Measurements from ENCODE around the gene SSBP3.

Gene SSBP3

DNA sequence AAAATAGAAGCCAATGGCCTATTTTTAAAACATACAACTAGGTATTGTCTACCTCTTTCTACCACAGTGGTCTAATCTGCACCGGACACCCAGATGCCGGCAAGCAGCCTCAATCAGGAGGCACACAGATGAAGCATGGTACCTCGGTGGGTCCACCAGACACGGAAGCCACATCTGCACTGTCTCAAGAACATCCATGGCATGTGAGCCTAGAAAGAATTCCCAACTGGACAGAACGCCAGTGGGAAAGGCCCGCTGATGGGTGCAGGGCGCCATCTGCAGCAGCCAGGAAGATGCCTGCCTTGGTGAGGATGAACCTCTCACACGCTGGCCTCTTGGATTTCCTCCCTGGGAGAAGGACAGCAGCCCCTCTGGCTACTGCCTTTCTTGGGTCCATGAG, 126.7 kb downstream of the SSBP3 start:
- no peak for DNase-seq

DNA sequence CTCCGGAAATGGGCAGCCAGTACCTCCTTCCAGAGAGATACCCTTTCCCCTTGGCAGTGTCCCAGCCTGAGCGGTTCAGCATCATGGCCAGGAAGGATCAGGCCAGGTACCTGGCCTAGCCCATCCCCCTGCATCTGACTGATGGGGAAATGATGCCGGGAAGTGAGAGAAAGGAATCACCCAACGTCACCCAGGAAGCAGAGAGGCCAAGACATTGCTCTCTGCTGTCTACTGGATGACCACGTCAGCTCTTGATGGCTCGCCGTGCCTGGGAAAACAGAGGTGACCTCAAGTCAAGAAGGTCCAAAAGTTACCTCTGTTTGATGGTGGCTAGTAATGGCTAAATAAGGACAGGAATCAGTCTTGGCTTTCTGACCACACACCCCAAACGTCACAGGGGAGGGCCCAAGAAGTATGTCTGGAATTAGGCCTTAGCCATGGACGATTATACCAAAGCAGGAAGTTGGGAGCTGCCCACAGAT, 127.2 kb downstream of the SSBP3 start:
- no peak for DNase-seq

DNA sequence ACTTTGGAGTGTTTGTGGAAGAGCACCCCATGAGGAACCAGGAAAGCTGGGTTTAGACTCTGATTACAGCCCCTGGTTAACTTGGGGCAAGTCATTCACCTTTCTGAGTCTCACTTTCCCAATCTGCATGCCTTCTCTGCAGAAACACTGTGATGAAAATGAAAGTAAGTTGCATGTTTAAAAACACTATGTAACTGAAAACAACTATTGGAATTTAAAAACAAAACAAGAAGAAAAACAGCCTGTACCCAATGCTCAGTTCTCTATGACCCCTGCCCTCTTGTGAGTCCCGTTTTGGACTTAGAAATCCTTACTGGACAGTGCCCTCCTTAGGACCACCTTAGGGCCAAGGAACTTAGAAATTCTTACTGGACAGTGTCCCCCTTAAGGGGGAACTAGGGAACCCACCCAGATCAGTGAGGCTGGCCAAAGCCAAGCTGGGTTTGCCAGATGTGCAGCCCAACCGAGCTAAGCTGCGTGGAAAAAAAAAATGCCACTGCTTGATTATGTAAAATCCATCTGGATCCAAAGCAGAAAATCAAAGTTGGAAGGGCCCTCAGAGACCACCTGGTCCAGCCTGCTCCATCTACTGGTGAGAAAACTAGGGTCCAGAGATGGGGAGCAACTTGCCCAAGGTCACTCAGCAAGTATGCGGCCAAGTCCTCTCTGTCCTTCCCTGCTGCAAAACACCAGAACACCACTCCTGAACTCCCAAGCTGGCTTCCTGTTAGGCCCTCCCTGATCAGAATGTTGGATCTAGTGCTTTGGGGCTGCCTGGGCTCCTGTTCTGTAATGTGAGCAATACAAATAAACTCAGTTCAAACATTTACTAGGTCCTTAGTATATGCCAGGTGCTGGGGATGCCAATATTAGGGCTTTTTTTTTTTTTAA, 128.5 kb downstream of the SSBP3 start:
- DNase-seq = no peak

DNA sequence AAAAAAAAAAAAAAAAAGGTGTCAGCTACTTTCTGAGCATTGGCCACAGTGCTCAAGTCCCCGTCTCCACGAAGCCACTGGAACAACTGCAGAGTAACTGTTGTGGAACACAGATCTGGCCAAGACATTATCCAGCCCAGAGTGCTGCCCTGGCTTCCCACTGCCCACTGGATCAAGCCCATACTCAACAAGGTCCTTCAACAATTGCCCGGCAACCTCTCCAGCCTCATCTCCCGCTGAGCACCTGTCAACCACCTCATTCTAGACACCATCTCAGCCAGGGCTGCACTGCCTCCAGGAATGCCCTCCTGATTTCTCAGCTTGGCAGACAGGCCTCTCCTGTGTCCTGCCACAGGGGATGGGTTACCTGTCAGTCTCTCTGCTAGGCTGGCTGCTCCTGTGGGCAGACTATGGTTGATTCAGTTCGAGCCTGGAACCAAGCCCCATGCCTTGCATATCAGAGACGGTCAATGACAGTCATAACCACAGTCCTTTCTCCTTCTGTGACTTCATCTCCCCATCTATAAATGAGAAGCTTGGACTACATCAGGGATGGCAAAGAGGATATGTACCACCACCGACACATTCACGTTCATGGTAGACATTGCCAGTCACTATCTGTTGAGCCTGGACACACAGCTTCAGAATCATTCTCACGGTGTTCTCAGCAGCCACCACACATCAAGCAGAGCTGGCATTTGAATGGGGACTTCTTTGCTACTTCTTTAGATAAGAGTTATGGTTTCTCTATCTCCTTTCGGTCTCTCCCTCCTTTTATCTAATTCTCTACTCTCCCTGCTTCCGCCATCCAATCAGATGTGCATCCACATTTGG, 129.4 kb downstream of the SSBP3 start:
- DNase-seq = no peak

DNA sequence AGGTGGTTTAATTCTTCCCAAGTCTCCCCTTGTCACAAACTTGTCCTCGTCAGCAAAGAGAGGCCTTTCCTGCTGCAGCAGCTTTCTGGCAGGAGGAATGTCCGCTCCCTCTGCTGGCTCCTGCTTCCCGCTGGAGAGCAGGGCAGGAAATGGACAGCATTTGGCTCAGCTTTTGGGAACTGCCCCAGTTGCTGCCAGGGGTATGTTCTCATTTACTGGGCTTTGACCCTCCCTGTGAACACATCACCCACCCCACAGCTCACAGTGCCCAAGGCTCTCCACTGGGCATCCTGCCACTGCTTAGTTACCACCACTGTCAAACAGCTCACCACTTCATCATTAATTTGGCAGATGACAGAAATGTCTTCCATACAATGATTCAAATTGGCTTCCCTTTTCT, 130.8 kb downstream of the SSBP3 start:
- no peak for DNase-seq

DNA sequence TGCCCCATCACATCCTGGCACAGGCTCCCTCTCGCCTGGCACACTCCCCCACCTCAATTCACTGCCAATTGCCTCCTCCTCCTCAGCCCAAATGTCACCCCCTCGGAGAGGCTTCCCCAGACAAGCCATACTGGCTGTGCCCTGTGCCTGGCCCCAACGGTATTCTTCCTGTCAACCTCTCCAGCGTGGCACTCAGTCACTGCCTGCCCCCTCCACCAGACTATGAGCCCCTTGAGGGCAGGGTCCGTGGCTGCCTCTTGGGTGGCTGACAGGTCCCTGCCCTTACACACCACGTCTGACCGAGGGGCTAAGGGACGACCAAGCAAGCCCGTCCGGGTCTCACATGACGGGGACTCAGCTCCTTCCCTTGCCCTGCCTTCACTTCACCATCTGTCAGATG, 131.3 kb downstream of the SSBP3 start:
- no peak for DNase-seq

DNA sequence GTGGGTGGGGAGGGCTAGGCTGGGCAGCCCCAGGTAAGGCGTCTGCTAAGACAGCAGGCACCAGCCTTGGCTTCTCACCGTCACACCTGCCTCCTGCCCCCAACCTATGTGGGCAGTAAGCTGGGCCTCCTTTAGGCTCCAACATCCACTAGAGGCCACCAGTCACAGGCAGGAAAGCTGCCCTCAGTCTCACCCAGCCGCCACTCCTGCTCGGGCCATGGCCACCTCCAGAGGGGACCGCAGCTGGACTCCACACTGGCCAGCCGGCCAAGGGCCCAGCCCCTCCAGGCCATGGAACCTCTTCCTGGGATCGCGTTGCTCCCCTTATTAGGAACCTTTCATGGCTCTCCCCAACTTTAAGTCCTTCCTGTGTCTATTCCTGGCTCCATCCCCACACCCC, 131.7 kb downstream of the SSBP3 start:
- no peak for DNase-seq

DNA sequence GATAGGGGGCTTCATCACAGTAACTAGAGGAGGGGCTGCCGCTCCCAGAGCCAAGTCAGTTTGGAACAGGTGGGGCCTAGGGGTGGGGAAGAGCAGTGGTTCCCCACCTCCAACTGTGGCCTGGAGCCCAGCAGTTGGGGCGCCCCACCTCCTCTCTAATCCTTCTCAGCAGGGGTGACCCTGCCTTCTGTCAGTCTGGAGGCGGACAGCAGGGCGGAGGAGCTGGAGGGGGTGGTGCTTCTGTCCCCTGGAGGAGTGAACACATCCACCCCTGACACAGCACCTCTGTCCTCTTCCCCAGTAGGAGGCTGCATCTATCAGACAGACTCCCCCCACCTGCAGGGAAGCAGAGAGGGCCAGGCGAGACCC, 132.4 kb downstream of the SSBP3 start:
- DNase-seq = no peak

DNA sequence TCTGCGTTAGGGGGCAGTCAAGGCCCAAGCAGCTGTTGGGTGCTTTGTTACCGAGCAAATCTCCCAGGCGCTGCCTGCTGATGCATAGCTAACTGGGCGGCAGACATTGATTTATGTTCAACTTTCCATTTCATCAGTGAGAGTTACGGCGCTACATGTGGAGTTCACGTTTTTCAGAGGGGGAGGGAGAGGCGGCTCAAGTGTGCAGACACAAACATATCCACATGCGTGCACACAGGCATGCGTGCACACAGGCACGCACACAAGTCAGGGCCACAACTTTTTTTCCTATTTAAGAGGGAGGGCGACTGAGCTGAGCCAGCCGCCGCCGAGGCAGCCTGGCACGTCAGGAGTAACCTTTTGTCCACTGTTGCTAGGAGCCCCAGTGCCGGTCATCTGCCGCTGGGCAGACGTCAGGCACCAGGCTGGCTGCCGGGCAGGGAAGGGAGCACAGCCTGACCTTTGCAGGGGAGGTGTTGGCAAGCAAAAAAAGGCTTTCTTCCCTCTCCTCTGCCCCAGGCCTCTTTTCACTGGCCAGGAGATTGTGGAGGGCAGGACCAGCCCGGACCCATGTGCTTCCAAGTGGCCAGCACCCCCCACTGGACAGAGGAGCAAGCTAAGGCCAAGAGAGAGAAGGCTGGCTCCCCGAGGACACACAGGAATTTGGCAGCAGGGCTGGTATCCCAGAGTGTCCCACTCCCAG, 133.0 kb downstream of the SSBP3 start:
- peak; percentile 38 to 76 for DNase-seq

DNA sequence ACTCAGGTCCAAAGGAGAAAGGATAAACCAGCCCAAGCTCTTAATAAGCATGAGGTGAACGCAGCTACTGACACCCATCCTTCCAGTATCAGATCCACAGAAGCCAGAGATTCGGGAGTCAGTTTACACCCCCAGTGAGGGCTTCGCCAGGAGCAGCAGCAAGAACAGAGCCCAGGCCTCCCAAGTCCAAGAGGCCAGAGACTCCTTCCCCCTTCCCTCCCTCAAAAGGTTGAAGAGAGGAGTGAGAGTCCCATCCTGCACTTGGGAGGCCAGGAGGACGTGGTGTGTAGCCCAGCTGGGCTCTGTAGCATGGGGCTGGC, 133.5 kb downstream of the SSBP3 start:
- no peak for DNase-seq

DNA sequence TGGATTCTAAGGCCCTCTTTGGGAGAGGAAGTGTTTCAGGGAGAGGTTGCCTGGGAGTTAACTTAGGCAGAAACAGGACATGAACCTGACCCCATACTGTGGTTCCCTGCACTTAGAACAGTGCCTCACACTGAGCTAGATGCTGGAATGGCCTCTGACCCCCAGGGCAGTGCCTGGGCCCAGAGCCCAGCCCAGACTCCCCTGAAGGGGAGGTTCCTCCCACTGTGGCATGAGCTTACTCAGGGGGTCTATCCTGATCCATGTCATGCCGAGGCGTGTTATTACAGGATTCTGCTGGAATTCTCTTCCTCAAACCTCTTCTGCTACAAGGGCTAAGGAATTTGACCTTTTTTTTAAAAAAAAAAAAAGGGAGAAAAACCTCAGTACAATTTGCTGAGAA, 134.1 kb downstream of the SSBP3 start:
- DNase-seq = no peak

DNA sequence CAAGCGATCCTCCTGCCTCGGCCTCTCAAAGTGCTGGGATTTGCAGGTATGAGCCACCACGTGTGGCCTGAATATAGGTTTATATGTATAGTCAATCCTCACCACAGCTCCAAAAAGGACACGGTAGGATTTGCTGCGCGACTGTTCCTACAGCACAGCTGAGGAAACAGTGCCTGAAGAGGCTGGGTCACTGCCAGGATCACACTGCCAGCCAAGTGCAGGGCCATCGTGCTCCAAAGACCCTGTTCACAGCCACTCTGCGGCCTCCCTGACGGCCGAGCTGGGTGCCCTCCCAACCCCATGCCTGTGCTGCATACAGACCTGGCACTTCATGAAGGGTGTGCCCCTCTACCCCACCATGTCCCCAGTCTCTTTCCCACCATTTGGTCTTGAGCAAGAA, 134.9 kb downstream of the SSBP3 start:
- no peak for DNase-seq

DNA sequence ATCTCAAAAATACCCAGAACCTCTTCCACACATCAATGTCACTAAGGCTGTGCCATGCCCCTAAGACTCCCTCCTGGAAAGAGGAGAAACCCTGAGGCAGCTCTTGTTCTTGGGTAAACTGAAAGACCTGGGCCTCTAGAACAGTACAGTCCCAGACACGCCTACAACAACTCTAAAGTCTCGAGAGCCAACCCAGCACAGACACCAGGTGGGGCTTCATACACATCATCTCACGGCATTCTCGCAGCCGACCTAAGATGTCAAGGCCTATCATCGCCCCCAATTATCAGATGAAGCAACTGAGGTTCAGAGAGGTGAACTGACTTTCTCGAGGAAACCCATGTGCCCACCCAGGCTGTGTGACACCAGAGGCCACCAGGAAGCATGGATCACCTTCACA, 135.7 kb downstream of the SSBP3 start:
- DNase-seq = no peak

DNA sequence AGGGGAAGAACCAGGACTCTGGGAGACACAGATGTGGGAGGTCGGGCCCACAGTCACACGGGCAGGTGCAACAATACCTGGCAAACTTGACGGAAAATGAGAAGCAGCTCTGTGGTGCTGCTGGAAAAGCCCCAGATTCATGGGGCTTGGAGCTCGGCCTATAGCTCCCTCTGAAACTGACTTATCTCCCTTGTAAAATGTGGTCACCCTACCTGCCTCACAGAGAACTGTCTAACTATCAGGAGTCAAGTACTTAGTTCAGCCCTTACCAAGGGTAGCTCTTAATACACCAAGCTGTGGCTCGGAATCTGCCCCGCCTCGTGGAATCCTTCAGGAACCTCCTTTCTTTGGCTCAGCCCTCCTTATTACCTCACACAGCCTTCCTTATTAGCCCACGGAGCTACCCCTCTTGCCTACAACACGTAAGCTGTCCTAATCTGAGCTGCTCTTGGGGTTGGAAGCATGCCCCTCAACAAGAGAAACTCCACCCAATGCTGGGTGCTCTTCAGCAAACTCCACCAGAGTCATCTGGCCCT, 137.4 kb downstream of the SSBP3 start:
- no peak for DNase-seq

DNA sequence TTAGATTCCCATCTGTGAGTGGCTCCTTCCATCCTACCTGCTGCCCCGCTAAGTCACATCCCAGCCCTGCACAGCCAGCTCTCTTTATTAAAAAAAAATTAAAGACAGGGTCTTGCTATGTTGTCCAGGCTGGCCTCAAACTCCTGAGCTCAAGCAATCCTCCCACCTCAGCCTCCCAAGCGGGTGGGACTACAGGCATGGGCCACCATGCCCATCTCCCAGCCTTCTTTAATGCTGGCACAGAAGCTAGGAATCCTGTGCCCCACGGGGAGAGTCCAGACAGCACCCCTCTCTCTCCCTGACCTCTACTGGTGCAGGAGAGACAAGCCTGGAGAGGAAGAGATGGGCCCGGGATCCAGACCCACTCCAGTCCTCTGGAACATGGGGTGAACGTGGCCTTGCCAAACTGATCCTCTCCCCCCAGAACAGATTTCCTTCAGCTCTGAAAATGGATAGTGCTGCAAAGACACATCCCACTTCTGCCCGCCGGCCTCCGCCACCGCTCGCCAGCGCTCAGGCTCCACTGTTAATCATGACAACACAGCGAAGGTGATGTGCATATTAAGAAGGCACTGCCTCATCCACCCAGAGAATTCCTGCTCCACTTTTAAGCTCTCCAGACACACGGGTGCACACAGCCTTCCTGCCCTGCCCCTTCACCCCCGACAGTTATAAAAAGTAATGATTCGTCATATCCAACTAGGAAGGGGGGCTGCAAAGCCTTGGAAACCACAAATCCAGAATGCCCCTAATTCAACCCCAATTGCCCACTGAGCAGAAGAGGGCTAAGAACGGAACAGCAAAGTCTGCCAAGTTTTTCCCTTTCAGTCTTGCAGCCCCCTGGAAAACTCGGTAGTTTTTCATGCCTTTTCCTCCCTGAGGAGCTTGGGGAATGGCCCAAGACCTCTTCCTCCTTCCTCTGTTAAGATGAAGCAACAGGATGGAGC, 138.1 kb downstream of the SSBP3 start:
- DNase-seq = no peak

DNA sequence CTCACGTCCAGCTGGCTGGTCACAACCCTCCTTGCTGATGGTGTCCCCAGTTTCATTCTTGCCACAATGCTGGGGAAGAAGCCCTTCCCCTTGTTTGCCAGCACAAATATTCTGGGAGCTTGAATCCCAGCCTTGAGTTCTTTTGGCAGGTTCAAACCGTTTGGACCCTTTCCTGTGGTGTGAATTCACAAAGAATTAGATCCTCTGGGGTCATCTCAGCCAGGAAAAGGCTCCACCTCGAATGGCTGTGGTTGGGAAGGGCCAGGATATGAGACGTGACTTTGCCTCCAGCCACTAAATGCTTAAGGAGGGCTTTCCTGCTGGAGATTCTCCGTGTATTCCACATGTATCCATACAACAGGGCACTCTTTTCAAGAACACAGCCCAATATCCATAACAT, 139.3 kb downstream of the SSBP3 start:
- DNase-seq = no peak

DNA sequence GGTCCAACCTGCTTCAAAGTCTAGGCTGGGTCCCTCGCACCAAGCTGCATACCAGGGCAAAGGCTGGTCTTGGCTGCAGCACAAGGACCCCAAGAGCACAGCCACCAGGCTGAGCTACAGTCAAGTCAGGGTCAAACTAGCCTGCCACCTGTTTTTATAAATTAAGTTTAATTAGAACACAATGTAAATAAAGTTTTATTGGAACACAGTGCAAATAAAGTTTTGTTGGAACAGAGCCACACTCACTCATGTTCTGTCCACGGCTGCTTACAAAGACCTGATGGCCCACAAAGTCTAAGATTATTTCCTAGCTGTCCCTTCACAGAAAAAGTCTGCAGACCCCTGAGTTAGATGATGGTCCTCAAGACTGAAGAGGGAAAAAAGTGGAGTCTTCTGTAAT, 140.0 kb downstream of the SSBP3 start:
- no peak for DNase-seq

DNA sequence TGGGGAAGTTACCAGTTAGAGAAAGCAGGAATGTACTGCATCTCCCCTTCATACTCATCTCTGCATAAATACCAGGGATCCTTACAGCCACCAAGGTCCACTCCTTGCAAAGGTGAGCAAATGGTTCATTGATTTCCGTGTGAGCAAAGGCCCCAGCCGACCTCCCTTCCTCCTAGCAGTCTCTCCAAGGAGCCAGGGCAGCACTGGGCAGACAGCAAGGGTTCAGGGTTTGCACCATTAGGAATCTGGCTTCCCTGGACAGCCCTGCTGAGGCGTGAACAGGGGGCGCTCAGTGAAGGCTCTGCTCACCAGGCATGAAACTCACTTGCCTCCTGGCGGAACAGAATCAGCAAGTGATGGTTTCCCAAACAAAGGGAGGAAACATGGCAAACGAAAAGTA, 140.5 kb downstream of the SSBP3 start:
- no peak for DNase-seq

DNA sequence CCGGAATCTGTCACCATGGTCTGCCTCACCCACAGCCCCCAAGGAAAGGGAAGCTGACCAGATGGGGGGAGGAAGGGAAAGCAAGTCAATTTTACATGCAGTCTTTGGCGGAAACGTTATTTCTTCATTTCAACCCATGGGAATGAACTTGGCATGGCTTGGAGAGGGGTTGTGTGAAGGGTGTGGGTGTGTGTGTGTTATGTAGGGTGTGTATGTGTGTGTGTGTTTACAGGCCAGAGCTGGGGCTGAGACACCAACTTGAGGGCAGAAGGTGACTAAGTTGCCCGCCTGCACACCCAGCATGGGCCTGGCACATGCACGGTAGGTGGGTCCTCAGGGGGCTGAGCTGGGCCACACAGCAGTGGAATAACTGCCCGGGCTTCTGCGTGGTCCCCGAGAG, 141.1 kb downstream of the SSBP3 start:
- no peak for DNase-seq

DNA sequence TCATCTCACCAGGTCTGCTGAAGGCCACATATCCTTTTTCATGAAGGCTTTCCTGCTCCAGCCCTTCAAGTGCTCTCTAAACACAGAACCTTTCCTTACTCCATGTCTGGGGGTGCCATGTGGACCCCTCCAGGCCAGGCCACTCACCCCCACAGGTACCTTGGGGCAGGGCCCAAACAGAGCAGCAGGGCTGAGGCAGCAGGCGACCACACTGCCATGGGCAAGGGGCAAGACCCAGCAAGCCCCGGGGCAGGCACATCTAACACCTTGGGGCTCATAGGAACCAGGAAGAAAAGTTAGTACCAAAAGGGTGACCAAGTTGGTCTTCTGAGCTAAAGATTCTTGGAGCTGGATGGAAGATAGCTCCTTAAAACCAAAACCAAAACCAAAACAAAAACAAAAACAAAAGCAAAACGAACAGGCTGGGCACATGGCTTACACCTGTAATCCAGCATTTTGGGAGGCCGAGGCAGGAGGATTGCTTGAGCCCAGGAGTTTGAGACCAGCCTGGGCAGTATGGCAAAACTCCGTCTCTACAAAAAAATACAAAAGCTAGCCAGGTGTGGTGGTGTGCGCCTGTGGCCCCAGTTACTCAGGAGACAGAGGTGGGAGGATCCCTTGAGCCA, 142.5 kb downstream of the SSBP3 start:
- DNase-seq = no peak

DNA sequence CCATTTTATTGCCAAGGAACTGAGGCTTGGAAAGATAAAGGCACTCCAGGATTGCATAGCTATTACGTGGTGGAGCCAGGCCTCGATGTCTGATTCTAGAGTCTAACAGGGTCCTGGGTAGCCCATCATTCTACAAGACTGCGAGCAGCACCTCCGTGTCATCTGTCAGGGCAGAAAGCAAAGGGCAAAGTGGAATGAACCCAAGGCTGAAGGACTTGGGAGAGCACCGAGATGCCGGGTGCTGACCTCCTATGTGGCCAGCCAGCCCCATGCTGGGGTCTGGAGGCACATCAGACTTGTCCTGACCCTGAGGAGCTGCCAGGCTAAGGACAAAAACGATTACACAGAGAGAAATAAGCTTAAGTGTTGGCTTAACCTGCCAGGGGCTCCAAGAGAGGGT, 143.9 kb downstream of the SSBP3 start:
- DNase-seq = no peak

DNA sequence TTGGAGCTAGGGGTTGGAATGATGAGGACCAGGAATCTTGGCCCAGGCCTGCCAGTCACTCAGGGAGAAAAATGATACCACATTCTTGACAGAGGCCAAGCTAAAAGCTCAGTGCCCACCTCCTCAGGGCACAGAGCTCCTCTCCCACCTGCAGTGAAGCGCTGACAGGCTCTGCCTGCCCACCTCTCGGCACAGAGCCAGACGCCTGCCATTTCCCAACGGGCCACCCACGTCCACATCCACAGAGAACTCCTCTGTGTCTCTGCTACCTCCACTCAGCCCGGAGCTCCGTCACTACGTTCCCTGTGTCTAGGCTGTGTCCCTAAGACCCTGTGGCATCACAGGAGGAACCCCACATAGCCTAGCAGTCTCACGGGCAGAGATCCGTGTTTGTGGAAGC, 145.4 kb downstream of the SSBP3 start:
- no peak for DNase-seq
